Smooth muscle cell (in vitro differentiated cells): Measurements from ENCODE around the gene DOCK10. TPM values are rescaled to one million over a fixed set of nuclear protein-coding genes. Genes with fewer than 3 reads are reported as not detected.

ENCODE experiments used
- DNase-seq: peaks from one replicate; lab custom pipeline; 2025; ENCODE audit not compliant: unreplicated experiment; lab: John Stamatoyannopoulos, UW
- H2AFZ ChIP-seq: fragments of 200-600 bp; sonication (generic); 2 replicates; pipeline ENCODE4 v1.6.0; 2016; ENCODE audit warnings: antibody characterized with exemption, low read depth, mild to moderate bottlenecking
- H3F3A ChIP-seq: fragments of 200-600 bp; sonication (generic); 2 replicates; pipeline ENCODE4 v1.6.0; 2017; ENCODE audit warnings: antibody characterized with exemption, low read depth
- H3K27ac ChIP-seq: fragments of 200-600 bp; sonication (generic); 2 replicates; pipeline ENCODE4 v1.5.1; 2016; ENCODE audit warnings: low read depth, mild to moderate bottlenecking
- H3K27me3 ChIP-seq: fragments of 200-600 bp; sonication (generic); 2 replicates; pipeline ENCODE4 v1.6.1; 2016; ENCODE audit warnings: low read depth, mild to moderate bottlenecking
- H3K36me3 ChIP-seq: fragments of 200-600 bp; sonication (generic); 2 replicates; pipeline ENCODE4 v1.5.1; 2016; ENCODE audit warnings: low read depth
- H3K4me1 ChIP-seq: fragments of 200-600 bp; sonication (generic); 2 replicates; pipeline ENCODE4 v1.5.1; 2016; ENCODE audit warnings: low read depth
- H3K4me2 ChIP-seq: fragments of 200-600 bp; sonication (generic); 2 replicates; pipeline ENCODE4 v1.6.0; 2016; ENCODE audit warnings: mild to moderate bottlenecking
- H3K4me3 ChIP-seq: fragments of 200-600 bp; sonication (generic); 2 replicates; pipeline ENCODE4 v1.5.1; 2016; ENCODE audit warnings: mild to moderate bottlenecking
- H3K79me2 ChIP-seq: fragments of 200-600 bp; sonication (generic); 2 replicates; pipeline ENCODE4 v1.6.0; 2016; ENCODE audit warnings: low read depth, mild to moderate bottlenecking
- H3K9ac ChIP-seq: fragments of 200-600 bp; sonication (generic); 2 replicates; pipeline ENCODE4 v1.6.0; 2016; ENCODE audit warnings: low read depth
- H3K9me3 ChIP-seq: fragments of 200-600 bp; sonication (generic); replicated peaks from 2 replicates; pipeline ENCODE4 v1.5.1; 2016; ENCODE audit warnings: low read depth
- H4K20me1 ChIP-seq: fragments of 200-600 bp; sonication (generic); 2 replicates; pipeline ENCODE4 v1.6.0; 2016; ENCODE audit warnings: low read depth
- WGBS: methylation state at CpG from one replicate; pipeline ENCODE4 v1.1.7; 2016; ENCODE audit warnings: low lambda C conversion rate; 5-methylcytosine and 5-hydroxymethylcytosine counted together
- polyA plus RNA-seq: library from polyadenylated mRNA; unstranded; fragments of >200 nt; fragmentation: Nextera tagmentation; extraction: Ambion mirVana; gene quantifications from 2 replicates; pipeline ENCODE4 v1.2.1, GENCODE V29; 2016
- total RNA-seq: library from RNA; depleted of rRNA; stranded (reverse); fragments of >200 nt; gene quantifications from 2 replicates; pipeline ENCODE4 v1.2.3, GENCODE V29; 2014
- TF ChIP-seq, protein P1 (sequence below): fragments of 200-600 bp; sonication (generic); IDR thresholded peaks from 2 replicates; pipeline ENCODE4 v1.5.1; 2017; ENCODE audit warnings: borderline replicate concordance, mild to moderate bottlenecking, antibody characterized with exemption; ENCODE audit not compliant: insufficient read depth, poor library complexity, severe bottlenecking

Gene DOCK10
- total and polyA plus RNA-seq, 2 experiments from 2014 or later: 0.04 TPM; not detected in 1

- no peak overlapping the region for H3K9ac ChIP-seq
- no peak for DNase-seq
- no peaks in the 10 kb centered on the region for H3K36me3 ChIP-seq
- no peaks in the 10 kb centered on the region for H4K20me1 ChIP-seq
- H2AFZ ChIP-seq: no peak overlapping the region
- no peaks in the 10 kb centered on the region for H3F3A ChIP-seq
- H3K27ac ChIP-seq: no peak overlapping the region
- TF ChIP-seq, protein P1, sequence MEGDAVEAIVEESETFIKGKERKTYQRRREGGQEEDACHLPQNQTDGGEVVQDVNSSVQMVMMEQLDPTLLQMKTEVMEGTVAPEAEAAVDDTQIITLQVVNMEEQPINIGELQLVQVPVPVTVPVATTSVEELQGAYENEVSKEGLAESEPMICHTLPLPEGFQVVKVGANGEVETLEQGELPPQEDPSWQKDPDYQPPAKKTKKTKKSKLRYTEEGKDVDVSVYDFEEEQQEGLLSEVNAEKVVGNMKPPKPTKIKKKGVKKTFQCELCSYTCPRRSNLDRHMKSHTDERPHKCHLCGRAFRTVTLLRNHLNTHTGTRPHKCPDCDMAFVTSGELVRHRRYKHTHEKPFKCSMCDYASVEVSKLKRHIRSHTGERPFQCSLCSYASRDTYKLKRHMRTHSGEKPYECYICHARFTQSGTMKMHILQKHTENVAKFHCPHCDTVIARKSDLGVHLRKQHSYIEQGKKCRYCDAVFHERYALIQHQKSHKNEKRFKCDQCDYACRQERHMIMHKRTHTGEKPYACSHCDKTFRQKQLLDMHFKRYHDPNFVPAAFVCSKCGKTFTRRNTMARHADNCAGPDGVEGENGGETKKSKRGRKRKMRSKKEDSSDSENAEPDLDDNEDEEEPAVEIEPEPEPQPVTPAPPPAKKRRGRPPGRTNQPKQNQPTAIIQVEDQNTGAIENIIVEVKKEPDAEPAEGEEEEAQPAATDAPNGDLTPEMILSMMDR: no peak
- H3K9me3 ChIP-seq: no peaks in the 10 kb centered on the region
- no peaks in the 10 kb centered on the region for H3K27me3 ChIP-seq
- H3K4me1 ChIP-seq: peaks cover 28% of the 10 kb centered on the region
- no peaks in the 10 kb centered on the region for H3K79me2 ChIP-seq
- H3K4me3 ChIP-seq: no peak overlapping the region
- 71% methylated on average over 6 of the region's 6 CpGs for WGBS
- no peak overlapping the region for H3K4me2 ChIP-seq
These were observed 103.6 kb downstream of the DOCK10 start for GRCh38 chr2:224938651-224939182.

DNA sequence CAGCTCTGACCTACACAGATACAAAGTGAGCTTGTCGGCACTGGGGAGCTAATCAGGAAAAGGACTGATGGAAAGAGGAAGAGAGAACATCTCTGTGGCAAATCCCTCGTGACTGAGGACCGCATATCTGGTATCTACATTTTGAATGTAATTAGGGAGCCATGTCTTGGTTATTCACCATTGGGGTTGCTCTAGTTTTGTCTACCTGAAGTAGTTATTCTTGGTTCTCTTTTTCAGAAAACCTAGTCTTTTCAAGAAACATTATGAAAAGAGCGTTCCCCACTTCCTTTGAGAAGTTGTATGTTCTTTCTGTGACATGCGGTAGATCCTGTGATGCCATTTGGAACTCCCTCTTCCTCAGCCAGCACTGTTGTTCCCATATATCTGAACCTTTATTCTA, 104.4 kb downstream of the DOCK10 start:
- DNase-seq: no peak
- H3K4me2 ChIP-seq: no peak overlapping the region
- H3K79me2 ChIP-seq: no peaks in the 10 kb centered on the region
- H3F3A ChIP-seq: no peaks in the 10 kb centered on the region
- H3K4me1 ChIP-seq: peaks cover 28% of the 10 kb centered on the region
- 83% methylated on average over 5 of the region's 5 CpGs for whole genome bisulfite sequencing
- no peaks in the 10 kb centered on the region for H3K27me3 ChIP-seq
- H3K9me3 ChIP-seq: no peaks in the 10 kb centered on the region
- H3K36me3 ChIP-seq: no peaks in the 10 kb centered on the region
- H3K27ac ChIP-seq: no peak overlapping the region
- TF ChIP-seq, protein P1: no peak
- H3K9ac ChIP-seq: no peak overlapping the region
- H4K20me1 ChIP-seq: no peaks in the 10 kb centered on the region
- no peak overlapping the region for H2AFZ ChIP-seq
- no peak overlapping the region for H3K4me3 ChIP-seq

DNA sequence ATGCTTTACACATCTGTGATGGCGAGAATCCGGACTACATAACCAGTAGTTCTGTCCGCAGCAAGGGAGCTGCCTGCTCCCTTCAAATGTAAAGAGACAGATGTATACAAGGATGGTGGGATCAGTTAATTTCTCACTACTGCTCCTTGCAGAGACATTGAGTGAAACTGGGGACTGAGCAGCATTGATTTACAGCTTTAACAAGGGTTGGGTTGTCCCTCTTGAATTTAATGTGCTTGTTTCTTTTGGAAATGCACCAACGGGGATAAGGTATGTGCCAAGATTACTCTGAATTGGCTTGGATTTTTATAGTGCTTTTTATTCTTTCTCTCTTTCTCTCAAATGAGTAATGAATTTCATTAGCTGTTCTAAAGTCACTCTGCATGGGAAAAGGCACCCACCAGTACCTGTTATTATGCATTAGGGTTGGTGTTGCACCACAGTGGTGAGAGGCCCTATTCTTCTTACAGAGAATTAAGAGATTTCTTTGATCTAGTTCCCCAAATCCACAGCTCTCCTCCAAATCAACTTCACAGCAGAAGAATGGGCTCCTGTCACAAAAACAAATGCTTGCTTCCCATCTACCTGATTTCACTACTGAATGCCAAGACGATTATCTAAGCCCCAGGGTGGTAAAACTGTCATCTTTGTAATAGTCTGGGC, 107.6 kb downstream of the DOCK10 start:
- no peaks in the 10 kb centered on the region for H3F3A ChIP-seq
- peaks cover 23% of the 10 kb centered on the region for H3K4me1 ChIP-seq
- no peak overlapping the region for H3K27ac ChIP-seq
- TF ChIP-seq, protein P1: no peak
- H3K4me3 ChIP-seq: no peak overlapping the region
- H3K9ac ChIP-seq: no peak overlapping the region
- no peaks in the 10 kb centered on the region for H3K36me3 ChIP-seq
- no peaks in the 10 kb centered on the region for H4K20me1 ChIP-seq
- no peak overlapping the region for H2AFZ ChIP-seq
- no peaks in the 10 kb centered on the region for H3K79me2 ChIP-seq
- DNase-seq: no peak
- H3K9me3 ChIP-seq: no peaks in the 10 kb centered on the region
- H3K27me3 ChIP-seq: no peaks in the 10 kb centered on the region
- H3K4me2 ChIP-seq: no peak overlapping the region
- 67% methylated on average over 5 of the region's 5 CpGs for WGBS

- H3K27me3 ChIP-seq: no peaks in the 10 kb centered on the region
- H3K9ac ChIP-seq: no peak overlapping the region
- no peak overlapping the region for H2AFZ ChIP-seq
- H3K27ac ChIP-seq: no peak overlapping the region
- H3K36me3 ChIP-seq: no peaks in the 10 kb centered on the region
- TF ChIP-seq, protein P1: no peak
- H3F3A ChIP-seq: no peaks in the 10 kb centered on the region
- H3K4me2 ChIP-seq: no peak overlapping the region
- DNase-seq: no peak
- H4K20me1 ChIP-seq: no peaks in the 10 kb centered on the region
- H3K79me2 ChIP-seq: no peaks in the 10 kb centered on the region
- no peak overlapping the region for H3K4me3 ChIP-seq
- H3K9me3 ChIP-seq: no peaks in the 10 kb centered on the region
- 79% methylated on average over 2 of the region's 2 CpGs for WGBS
- peaks cover 14% of the 10 kb centered on the region for H3K4me1 ChIP-seq
These were observed 108.8 kb downstream of the DOCK10 start for GRCh38 chr2:224933431-224933830.
